Measurements from ENCODE around the gene TMEM117.

The TMEM117 gene

DNA sequence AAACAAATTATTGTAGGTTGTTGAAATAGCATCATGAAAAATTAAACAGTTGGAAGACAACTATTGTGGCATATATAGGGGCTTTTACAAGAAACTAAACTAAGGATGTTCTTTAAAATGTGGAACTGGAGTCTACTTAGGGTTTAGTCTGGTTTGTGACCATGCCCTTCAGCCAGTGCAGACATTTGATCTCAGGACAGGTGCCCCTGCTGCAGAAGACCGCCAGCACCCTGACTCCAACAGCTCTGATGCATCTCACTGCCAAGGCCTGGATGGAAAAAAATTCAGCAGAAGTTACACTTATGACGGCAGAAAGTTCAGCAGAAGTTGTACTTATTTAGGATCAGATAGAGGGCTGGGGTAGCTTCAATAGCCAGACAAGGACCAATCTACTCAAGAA is 51.5 kb downstream of the TMEM117 start:
- DNase-seq = no peak

DNA sequence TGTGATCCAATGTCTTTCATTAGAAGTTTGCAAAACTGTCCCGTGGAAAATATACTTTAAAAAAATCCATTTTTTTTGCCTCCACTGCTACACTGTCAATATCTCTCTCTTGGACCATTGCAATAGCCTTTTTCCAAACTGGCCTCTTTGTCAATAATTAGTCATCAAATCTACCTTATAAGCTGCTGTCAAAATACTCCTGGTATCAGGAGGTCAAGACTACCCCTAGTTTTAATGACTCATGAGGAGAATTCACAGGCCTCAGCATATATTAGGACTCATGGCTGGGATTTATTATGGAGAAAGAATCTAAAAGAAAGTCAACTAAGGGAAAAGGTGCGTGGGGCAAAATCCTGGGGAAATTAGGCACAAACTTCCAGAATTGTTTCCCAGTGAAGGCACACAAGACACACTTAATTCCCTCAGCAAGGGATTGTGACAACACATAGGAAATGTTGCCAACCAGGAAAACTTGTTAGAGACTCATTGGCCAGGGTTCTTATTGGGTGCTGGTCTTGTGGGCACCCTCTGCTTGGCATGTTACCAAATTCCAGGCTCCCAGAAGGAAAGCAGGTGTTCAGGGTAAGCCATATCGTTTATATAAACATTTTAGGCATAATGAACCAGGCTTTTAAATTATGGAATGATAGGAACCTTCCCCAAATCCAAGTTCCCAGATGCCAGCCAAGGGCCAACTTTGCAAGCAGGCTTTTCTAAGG is 56.1 kb downstream of the TMEM117 start:
- no peak for DNase-seq

DNA sequence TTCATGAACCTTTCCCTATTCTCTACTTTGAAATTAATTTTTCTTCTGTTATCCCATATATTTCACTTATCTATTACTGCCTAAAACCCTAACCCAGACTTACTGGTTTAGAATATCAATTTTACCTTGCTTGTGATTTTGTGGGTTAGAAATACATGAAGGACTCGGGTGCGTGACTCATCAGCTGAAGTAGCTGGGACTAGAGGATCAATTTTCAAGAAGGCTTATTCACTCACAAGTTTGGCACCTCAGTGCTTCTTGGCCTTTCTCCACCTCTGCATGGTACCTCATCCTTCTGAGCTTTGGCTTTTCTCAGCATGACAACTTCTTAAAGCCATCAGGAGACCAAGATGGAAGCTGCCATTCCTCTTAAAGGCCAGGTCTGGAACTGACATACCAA is 57.8 kb downstream of the TMEM117 start:
- DNase-seq = no peak

DNA sequence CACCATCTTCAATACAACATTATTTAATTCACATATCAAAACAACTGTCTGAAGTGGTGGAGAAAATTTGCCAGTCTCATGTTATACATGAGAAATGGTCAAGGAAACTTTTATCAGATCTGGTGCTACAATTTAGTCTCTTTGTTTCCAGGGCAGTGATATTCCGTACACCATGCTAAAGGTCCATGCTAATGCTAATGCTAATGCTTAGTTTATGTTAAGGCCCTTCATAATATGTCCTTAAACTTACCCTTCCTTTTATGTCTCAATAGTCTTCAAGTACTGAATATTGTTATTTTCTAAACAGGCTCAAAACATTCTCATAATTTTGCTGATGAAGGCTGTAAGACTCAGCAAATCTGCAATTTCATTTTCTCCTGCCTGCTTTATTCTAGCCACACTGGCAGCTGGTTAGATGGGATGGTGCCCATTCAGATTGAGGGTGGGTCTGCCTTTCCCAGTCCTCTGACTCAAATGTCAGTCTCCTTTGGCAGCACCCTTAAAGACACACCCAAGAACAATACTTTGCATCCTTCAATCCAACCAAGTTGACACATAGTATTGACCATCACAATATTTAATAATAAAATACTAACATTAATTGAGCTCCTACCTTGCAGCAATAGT is 59.8 kb downstream of the TMEM117 start:
- no peak for DNase-seq

DNA sequence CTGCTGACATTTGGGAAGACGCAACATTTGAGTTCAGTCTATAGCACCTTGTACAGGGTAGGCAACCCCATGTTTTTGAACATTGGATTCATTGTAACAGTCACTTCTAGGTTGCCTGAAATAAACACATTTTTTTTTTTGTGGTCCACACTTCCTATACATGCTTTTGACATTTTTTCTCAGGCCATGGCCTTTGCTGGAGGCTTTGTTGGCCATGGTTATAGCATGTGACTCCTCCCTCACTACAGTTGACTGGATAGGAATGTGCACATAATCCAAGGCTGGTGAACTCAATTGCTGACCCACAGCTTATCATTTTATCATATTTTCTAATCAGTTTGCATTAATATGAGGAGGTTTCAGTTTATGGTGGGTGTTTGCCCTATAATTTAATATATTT is 60.6 kb downstream of the TMEM117 start:
- DNase-seq = no peak

DNA sequence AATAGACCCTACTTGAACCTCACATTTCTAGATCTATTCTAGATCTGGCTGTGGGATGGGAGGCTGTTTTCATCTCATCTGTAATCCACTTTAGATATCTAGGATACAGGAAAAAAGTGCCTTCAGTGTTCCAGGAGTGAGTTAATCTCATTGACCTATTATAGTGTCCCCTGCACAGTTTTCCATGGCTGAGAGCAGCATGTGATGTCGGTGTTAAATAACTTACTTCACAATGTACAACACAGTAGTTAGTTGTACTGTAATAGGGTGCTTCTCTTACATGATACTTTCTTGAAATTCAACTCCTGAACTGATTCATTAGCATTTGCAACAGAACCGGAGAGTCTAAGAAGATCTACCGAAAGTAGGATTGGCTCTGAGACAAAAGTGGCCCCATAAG is 62.6 kb downstream of the TMEM117 start:
- no peak for DNase-seq

DNA sequence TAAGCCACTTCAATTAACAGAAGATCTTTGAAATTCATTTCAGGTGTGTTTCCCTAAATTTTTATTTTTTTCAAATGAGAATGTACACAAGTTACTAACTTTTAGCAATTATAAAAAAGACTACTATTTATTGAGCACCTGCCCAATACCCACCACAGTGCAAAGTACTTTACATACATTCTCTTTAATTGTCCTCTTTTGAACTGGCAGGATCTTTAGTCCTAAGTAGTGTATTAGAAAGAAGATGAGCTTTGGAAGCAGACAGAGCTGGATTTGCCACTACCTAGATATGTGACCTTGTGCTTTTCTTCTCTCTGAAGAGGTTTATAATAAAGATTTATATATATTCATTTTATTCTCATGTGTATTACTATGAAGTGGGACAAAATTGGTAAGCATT is 63.7 kb downstream of the TMEM117 start:
- DNase-seq = no peak

DNA sequence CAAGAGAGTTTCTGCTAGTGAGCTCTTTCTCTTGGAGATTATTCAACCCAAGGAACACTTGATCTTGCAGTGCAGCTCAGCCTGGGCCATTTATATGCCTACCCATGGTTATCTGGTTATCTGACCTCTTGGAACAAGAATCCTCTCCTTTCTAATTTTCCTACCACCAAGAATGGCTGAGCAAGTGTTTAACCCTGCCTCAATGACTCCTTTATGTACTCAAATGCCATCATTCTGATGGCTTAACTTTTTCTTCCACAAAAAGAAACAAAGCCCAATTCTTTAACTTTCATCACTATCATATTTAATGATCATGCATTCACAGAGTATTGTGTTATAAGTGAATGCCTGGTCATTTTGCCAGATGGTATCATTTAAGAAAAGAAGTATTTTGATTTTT is 67.8 kb downstream of the TMEM117 start:
- DNase-seq = no peak

DNA sequence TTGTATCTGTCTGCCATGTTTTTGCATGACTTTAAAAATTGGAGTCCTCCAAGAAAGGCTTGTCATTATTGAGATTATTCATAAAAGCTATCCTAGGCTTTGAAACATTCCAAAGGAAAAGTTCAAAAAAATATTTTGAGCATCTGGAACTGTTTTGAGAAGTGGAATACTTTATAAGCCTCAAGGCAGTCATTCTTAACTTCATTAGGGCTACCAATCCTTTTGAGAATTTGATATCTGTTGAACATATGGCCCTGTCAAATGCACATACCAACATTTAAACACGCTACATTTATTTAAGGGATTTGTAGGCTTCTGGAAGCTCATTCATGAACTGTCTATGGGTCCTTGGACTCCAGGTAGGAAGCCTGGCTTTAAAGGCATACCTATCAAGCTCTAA is 77.0 kb downstream of the TMEM117 start:
- no peak for DNase-seq

DNA sequence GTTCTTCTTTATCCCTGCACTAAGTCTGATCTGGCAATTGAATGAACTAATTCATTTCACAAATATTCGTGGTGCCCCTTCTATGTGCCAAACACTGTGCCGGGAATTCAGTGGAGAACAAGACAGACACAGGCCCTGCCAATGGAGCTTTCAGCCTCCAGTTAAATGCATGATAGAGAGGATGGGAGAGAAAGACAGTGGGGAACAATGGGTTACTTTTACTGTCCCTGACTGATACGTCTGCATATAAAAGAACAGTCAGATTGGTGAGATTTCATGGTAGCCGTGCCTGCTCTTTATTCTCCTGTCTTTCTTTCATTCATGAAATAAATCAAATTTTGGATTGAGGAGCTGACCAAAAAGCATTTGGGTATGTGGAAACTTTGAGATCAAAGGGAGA is 78.5 kb downstream of the TMEM117 start:
- no peak for DNase-seq

DNA sequence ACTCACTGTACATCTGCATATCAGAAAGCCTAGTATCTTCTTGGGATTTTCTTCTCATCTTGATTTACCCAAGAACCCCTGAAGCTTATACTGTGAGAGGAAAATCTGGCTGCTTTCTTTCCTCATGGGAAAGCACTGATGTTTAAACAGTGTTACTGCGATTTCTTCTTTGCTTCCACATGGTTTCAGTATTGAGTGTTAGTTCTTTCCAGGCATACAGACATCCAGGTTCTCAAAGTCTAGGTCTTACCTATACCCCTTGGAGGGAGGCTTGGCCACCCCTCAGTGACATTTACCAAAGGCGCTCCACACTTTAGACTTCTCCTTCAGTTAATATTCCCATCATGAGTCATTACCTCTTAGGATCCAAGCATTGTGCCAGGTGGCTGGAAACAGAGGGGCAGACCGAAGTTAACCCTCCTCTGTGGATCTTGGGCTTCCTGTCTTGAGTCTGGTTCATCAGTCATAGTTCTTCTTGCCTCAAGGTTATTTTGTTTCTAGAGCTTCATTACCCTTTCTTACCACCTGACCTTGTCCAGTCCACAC is 79.1 kb downstream of the TMEM117 start:
- DNase-seq = peak; percentile 30 to 32

DNA sequence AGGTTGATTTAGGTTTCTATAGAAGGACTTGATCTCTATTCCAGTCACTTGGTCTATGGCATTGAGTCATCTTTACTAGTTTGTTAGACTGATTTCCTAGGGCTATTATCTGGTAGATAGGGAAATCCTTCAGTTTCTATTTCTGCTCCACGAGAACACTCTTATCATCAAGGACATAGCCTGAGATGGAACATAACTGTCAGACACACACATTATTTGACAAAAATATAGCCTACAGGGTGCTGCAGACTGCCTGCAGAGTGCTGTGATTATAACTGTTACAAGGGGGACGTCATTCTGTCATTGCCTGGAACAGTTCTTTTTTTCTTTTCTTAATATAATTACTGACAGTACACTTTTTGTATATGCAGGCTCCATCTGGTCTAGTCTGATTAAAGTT is 82.0 kb downstream of the TMEM117 start:
- no peak for DNase-seq

DNA sequence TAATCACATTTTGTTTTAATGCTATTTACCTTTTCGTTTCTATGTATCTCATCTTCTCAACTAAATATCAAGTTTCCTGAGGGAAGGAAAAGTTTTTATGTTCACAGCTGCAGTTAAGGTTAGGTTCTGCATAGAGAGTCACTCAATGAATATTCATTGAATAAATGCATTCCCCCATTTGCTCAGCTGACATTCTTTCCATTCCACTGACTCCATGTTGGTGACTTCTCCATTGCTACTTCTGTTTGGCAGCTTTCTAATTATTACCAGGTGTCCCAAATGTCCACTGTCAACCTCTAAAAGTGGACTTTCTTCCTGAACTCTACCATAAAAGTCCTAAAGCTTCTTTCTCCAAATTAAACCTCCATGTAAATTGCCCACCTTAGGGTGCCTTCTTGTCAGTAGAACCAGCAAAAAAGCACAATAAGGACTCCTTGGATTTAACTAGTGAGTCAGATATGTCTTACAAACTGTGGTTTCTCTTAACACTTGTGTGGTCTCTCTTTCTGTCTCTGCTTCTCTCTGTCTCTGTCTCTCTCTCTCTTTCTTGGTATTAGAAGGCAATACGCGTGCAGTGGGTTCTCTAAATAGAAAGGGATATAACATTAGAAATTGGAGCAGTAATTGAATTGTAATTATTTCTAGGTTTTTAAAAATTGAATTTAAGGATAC is 85.9 kb downstream of the TMEM117 start:
- no peak for DNase-seq

DNA sequence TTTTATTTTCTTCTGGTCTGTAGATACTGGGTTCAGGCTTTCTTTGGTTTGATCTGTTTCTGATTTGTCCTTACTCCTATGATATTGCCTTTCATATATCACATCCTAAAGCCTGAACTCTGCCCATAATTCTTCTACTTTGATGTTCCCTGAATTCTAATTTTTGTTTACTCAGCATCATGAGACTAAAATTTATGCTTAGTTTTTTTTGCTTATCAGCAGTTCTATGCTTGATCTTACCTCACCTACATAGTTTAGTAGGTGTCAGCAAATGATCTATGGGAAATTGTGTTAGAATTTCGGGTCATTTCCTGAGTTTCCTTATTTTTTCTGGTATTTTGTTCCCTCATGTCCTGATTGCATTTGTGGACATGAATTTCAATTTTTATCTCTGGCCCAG is 94.2 kb downstream of the TMEM117 start:
- no peak for DNase-seq

DNA sequence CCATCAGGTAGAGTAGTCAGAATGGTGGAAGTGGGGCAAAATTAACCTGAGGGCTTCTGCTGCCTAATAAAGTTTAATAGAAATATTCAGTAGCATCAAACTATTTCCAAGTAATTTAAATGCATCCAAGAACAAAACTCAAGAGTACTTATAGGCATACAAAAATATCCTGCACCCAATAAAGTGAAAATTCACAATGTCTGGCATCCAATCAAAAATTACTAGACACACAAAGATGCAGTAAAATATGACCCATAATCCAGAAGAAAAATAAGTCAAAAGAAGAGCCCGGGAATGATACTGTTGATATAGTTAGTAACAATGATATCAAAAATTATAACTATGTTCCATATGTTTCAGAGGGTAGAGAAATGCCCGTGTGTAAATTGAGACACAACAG is 95.3 kb downstream of the TMEM117 start:
- no peak for DNase-seq

DNA sequence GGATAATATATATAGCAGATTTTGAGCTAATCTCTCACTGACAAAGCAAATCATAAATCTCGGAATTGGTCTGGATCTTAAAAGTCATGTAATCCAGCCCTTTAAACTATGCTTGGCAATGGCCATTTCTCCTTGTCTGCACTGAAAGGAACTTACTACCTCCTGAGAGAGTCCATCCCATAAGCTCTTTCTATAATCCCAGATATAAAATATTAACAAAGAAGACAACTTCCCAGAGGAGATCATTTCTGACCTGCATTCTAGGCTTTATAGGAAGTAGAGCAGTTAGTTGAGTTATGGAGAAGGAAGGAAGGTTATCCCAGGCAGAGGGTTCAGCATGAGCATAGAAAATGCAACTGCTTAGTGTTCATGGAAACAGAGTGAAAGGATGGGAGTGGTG is 99.7 kb downstream of the TMEM117 start:
- DNase-seq = no peak

DNA sequence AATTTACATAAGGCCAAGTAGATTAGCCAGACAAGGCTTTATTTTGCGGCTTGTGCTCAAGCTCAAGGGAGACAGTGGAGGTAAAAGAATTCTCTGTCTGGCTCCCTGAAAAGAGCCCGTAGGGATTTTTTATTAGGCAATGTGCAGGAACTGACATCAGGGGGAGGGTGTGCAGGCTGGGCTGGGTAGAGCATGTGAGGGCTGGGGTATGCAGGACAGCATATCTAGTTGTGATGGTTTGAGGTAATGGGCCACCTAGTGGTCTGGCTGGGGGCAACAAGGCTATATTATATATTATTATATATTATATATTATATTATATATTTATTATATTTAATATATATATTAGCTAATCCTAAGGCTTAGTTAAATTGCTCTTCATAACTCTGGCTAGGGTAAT is 102.1 kb downstream of the TMEM117 start:
- peak; percentile 9 to 11 for DNase-seq

DNA sequence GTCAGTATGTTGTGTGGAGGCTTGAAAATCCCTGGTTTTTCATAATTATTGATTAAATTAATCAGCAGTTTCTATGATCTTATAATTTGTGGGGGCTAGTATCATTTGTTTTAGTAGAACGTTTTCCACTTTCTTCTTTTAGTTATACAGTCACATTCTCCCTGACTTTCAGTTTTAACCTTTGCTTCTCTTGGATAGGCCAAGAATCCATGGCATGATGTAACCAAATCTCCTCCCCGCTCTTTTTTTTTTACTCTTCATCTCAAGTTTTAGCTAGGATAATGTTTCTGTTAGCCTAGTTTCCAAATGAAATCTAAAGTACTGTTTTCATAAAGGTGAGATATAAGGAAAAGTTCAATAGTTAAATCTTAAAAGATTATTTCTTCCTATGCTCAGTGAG is 106.5 kb downstream of the TMEM117 start:
- DNase-seq = no peak

DNA sequence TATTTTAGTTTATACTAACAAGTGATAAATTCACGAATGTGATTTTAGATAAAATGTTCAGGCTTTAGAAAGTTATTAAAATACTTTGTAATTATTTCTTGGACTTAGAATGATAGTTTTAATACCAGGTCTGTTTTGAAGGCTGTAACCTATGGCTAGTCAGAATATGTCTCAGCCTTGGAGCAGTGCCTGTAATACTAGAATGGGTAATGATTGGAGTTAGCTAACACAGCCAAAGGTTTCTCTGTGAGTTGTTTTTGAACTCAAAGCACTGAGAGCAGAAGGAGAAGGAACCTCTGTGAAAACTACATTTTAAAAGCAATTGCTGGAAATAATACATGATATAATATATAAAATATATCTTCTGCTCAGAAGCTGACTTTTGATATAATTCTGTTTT is 110.1 kb downstream of the TMEM117 start:
- no peak for DNase-seq

DNA sequence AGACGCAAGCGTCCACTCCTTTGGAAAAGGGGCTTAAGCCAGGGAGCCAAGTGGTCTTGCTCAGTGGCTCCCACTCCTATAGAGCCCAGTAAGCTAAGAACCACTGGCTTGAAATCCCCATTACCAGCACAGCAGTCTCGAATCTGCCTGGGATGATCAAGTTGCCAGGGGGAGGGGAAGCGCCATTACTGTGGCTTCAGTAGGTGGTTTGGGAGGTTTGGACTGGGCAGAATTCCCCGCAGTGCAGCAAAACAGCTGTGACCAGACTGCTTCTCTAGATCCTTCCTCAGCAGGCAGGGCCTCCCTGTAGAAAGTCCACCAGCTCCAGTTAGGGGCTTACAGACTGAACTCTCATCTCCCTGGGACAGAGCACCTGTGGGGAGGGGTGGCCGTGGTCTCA is 115.4 kb downstream of the TMEM117 start:
- no peak for DNase-seq

DNA sequence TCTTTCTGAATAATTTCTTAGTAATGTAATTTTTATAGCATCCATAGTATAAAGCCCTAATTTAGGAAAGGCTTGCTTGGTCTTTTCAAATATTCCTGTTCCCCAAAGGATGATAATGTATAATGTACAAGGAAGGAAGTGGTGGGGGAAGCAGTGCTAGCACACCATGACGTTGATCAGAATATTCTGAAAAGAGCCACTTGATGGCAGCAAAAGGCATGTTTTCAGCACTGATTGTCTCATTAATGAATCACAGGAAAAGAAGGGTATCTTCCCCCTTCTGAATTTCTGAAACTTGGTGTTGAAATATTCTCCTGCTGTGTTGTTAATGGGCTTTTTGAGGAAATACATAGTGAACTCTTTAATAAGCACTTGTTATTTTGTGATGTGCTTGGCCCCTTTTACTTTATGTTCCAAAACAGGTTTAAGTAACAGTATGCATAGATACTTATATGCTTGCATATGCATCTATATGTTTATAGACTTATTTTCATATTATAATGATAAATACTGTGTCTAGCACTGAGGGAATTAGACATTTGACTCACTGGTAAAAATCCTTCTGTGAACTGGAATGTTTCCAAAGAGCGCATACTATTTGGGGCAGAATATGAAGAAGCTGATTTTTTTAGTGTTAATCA is 122.0 kb downstream of the TMEM117 start:
- DNase-seq = peak; percentile 73 to 80

DNA sequence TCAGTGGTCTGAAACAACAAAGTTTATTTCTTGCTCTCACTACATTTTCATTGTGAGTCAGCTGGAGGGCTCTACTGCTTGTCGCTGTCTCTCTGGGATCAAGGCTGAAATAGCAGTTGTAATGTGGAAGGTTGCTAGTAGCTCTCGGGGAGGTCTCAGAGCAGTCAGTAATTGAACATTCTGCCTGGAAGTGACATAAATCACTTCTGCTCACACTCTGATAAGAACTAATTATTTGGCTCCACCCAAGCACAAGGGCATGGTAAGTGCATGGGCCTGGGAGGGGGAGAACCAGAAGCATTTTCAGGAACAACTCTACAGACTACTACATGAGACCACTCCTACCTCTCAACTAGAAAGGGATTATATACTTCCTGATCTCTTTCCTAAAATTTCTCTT is 128.2 kb downstream of the TMEM117 start:
- DNase-seq = no peak

DNA sequence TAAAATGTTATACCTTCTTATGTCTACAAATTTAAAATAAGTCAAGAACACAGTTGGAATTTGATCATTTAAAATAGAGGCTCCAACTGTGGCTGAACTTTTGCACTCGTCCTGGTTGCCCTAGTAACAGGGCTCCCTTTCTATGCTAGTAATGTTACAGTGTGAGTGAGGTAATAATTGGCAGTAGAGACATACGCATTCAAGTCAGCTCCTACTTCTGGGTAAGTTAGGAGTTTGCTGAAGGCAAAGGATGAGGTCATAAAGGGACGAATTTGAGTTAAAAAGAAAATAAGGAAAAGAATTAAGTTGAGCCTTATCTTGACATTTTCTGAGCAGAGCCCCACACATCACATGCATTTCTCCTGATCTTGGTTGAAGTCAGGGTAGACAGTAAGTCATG is 129.1 kb downstream of the TMEM117 start:
- DNase-seq = no peak

DNA sequence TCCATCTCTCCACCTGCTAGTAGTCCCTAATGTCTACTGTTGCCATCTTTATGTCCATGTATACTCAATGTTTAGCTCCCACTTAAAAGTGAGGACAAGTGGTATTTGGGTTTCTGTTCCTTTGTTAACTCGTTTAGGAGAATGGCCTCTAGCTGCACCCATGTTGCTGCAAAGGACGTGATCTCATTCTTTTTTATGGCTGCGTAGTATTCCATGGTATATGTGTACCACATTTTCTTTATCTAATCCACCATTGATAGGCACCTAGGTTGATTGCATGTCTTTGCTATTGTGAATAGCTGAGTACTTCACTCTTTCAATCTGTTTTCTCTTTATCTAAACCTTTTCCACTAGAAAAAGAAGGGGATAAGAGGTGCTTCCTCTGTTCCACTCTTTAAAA is 130.0 kb downstream of the TMEM117 start:
- no peak for DNase-seq

Measured in Kasumi-1 (cell line).